ENCODE data around the gene PALM3. TPM values are rescaled to one million over a fixed set of nuclear protein-coding genes. Genes with fewer than 3 reads are reported as not detected.

The PALM3 gene
- total RNA-seq, 1 donor from 2014 or later = 8.1 TPM

DNA sequence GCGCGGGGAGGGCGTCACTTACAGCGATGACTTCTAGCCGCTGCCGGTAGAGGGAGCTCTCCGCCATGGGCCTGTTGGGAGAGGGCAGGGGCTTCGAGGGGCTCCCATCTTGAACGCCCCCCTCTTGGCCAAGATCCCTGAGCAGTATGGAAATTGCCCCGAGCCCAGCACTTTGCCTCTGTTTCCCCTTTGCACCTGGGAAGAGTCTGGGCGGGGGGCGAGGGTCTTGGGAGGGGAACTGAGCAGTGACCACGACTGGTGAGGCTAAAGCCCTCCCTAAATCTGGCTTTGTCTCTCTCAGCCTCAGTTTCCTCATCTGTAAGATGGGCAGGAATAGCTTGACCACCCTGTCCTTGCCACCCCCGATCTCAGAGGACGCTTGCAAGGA is 2.8 kb downstream of the PALM3 start:
- Mint-ChIP-seq H3K4me1 (ENCODE audit: unreplicated experiment) (peaks cover 5% of the 10 kb centered on the region), H3K9me3 (no peaks in the 10 kb centered on the region), H3K27me3 (peaks cover 39% of the 10 kb centered on the region), H3K27ac (no peak overlapping the region), H3K36me3 (no peaks in the 10 kb centered on the region), H3K4me3 (no peak overlapping the region)
- DNase-seq (ENCODE audit: extremely low spot score, unreplicated experiment) = no peak
- TF ChIP-seq, protein P1, sequence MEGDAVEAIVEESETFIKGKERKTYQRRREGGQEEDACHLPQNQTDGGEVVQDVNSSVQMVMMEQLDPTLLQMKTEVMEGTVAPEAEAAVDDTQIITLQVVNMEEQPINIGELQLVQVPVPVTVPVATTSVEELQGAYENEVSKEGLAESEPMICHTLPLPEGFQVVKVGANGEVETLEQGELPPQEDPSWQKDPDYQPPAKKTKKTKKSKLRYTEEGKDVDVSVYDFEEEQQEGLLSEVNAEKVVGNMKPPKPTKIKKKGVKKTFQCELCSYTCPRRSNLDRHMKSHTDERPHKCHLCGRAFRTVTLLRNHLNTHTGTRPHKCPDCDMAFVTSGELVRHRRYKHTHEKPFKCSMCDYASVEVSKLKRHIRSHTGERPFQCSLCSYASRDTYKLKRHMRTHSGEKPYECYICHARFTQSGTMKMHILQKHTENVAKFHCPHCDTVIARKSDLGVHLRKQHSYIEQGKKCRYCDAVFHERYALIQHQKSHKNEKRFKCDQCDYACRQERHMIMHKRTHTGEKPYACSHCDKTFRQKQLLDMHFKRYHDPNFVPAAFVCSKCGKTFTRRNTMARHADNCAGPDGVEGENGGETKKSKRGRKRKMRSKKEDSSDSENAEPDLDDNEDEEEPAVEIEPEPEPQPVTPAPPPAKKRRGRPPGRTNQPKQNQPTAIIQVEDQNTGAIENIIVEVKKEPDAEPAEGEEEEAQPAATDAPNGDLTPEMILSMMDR (conservative IDR thresholded peaks at IDR 0.05) = peak; percentile 76

DNA sequence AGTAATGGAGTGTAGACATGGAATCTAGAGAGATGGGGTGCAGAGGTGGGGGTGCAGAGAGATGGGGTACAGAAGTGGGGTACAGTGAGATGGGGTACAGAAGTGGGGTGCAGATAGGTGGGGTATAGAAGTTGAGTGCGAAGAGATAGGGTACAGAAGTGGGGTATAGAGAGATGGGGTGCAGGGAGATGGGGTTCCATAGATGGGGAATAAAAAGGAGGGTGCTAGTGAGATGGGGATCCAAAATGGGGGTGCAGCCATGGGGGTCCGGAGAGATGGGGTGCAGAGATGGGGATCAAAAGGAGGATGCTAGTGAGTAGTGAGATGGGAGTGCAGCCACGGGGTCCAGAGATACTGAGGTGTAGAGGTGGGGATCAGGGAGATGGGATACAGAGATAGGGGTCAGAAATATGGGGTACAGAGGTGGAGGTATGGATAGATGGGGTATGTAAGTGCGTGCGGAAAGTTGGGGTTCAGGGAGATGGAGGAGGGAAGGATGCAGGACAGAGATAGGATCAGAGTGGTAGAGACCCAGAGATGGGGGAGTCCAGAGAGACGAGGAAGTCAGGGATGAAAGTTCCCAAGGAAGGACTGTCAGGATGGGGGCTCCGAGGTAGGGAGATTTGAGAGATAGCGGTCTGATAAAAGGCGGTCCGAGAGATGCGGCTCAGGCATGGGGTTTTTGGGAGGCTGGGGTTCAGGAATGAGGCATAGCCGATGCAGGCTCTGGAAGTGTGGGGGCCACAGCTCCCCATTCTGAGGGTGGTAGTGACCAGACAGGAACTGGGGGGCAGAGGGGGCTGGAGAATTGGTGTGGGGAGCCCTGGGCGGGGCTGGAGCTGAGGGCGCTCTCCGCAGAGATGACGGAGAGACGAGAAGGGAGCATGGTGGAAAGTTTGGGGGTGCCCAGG is 3.4 kb downstream of the PALM3 start:
- TF ChIP-seq, protein P1 (conservative IDR thresholded peaks at IDR 0.05) = no peak
- DNase-seq (ENCODE audit: extremely low spot score, unreplicated experiment) = no peak
- Mint-ChIP-seq H3K4me3 (peak overlapping the region; percentile 54), H3K9me3 (no peaks in the 10 kb centered on the region), H3K4me1 (ENCODE audit: unreplicated experiment) (peaks cover 5% of the 10 kb centered on the region), H3K27me3 (peaks cover 42% of the 10 kb centered on the region), H3K27ac (peak overlapping the region; percentile 37), H3K36me3 (no peaks in the 10 kb centered on the region)

DNA sequence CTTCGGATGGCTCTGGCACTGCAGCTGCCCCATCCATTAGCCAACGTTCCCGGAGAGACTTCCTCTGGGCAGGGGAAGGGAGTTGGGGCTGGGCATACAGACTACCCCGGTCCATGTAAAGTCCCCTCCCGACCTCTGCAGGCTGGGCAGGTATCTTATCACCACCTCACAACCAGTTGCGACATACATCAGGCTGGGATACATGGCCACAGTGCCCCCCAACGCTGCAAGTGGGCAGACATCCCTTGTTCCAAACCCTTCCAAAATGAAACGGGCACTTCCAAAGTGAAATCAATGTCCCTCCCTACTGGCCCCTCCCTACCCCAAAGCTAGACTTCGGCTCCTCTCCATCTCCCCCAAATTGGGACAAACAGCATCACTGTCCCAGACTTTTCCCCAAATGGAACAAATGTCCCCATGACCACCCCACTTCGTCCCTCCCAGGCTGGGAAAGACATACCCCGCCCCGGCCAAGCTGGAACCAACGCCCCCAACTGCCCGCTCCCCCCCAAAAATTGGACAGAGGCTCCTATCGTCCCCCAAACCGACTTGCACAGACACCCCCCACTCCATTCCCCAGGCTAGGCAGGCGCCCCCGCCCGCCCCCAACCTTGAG is 5.0 kb downstream of the PALM3 start:
- peak overlapping the region; percentile 77 for H3K4me3 Mint-ChIP-seq
- peaks cover 42% of the 10 kb centered on the region for H3K27me3 Mint-ChIP-seq
- H3K27ac Mint-ChIP-seq = no peak overlapping the region
- H3K9me3 Mint-ChIP-seq = no peaks in the 10 kb centered on the region
- no peaks in the 10 kb centered on the region for H3K36me3 Mint-ChIP-seq
- no peak for DNase-seq (ENCODE audit: extremely low spot score, unreplicated experiment)
- H3K4me1 Mint-ChIP-seq (ENCODE audit: unreplicated experiment) = peaks cover 5% of the 10 kb centered on the region
- TF ChIP-seq, protein P1 (conservative IDR thresholded peaks at IDR 0.05) = no peak

DNA sequence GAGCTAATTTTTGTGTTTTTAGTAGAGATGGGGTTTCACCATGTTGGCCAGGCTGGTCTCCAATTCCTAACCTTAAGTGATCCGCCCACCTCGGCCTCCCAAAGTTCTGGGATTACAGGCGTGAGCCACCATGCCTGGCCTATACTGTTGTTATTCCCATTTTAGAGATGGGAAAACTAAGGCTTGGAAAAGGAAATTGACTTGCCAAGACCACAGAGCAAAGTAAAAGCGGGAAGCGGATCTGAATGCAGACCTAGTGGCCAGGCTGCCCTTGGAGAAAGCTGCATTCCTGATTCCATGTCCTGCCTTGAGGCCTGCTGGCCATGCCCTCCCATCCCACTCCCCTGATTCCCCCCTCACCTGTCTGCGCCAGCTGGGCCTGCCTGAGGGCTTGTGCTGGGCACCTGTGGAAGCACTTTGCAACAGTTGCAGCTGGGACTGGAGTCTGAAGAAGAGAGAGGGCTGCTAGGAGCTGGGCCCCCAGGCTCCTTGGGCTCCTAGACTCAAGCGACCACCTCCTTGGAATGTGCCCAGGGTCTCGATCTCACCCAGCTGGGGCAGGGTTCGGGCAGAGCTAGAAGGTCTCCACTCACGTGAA is 5.7 kb downstream of the PALM3 start:
- peaks cover 39% of the 10 kb centered on the region for H3K27me3 Mint-ChIP-seq

DNA sequence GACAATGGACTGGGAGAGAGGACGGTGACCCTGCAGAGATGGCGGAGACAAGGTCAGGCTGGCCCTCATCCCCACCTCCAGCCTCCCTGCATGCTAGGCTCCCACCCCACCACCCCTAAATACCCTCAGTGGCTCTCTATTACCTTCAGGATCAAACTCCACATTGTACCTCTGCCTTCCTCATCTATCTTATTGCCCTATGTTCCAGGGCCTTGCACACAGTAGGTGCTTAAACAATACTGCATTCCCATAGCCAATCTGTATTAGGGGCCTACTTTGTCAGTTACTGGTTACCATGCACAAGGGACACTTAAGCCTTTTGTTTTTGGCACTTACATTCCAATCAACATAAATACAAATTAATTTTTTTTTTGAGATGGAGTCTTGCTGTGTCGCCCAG is 6.5 kb downstream of the PALM3 start:
- H3K4me1 Mint-ChIP-seq (ENCODE audit: unreplicated experiment) = peaks cover 5% of the 10 kb centered on the region
- no peak overlapping the region for H3K4me3 Mint-ChIP-seq
- TF ChIP-seq, protein P1 (conservative IDR thresholded peaks at IDR 0.05) = no peak
- DNase-seq (ENCODE audit: extremely low spot score, unreplicated experiment) = no peak
- H3K27me3 Mint-ChIP-seq = peaks cover 38% of the 10 kb centered on the region
- no peaks in the 10 kb centered on the region for H3K36me3 Mint-ChIP-seq
- H3K9me3 Mint-ChIP-seq = no peaks in the 10 kb centered on the region
- no peak overlapping the region for H3K27ac Mint-ChIP-seq

More for the DNA sequence above, 5.7 kb downstream of the PALM3 start:
- Mint-ChIP-seq H3K4me3 (no peak overlapping the region), H3K36me3 (no peaks in the 10 kb centered on the region), H3K27ac (no peak overlapping the region), H3K4me1 (ENCODE audit: unreplicated experiment) (peaks cover 5% of the 10 kb centered on the region), H3K9me3 (no peaks in the 10 kb centered on the region)
- TF ChIP-seq, protein P1 (conservative IDR thresholded peaks at IDR 0.05) = no peak
- DNase-seq (ENCODE audit: extremely low spot score, unreplicated experiment) = no peak
